ENCODE measurements around the gene TENM4.

Gene TENM4

DNA sequence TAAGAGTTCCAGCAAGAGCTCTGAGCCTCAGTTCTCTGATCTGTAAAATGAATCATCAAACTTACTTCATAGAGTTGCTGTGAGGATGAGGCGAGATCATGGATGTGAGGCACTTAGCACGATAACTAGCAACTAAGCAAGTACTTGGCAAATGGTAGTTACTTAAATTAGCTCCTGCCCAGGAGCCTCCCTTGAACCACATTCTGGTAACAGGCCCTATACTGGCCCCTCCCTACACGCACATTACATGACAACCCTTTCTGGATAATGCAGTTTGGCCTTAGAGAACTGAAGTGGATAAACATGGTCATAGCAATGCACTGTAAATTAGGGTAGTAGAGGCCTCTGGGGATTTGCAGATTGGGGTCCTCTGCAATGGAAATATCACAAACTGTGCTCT, 678.7 kb downstream of the TENM4 start:
- DNase-seq (ENCODE audit: low read depth, low spot score): no peak

GRCh38 chr11:78759071-78759470, 681.8 kb downstream of the TENM4 start:
- no peak for DNase-seq (ENCODE audit: low read depth, low spot score)

- DNase-seq (ENCODE audit: low read depth, low spot score): no peak
These were observed 687.5 kb downstream of the TENM4 start for GRCh38 chr11:78753297-78753696.

GRCh38 chr11:78752494-78752893, 688.3 kb downstream of the TENM4 start:
- no peak for DNase-seq (ENCODE audit: low read depth, low spot score)

- DNase-seq (ENCODE audit: low read depth, low spot score): no peak
These were observed 691.7 kb downstream of the TENM4 start for GRCh38 chr11:78748918-78749690.

- no peak for DNase-seq (ENCODE audit: low read depth, low spot score)
These were observed 695.9 kb downstream of the TENM4 start for GRCh38 chr11:78744949-78745348.

GRCh38 chr11:78744202-78744601, 696.6 kb downstream of the TENM4 start:
- no peak for DNase-seq (ENCODE audit: low read depth, low spot score)

DNA sequence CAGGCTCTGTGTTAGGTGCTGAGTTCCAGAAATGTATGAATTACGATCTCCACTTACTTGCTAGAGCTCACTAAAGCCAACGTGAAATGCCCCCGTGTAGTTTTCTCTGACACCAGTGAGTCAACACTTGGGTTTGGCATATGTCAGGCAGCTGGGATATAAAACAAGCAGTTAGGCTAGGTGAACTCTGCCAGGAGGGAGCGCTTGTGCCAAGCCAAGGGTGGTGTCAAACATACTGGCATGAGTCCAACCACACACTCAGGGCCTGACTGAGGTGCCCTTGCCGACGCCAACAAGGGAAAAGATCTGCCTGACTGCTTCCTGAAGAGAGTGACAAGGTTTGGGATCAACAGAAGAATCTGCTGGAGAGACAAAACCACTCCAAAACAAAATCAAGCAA, 698.4 kb downstream of the TENM4 start:
- DNase-seq (ENCODE audit: low read depth, low spot score): no peak

DNA sequence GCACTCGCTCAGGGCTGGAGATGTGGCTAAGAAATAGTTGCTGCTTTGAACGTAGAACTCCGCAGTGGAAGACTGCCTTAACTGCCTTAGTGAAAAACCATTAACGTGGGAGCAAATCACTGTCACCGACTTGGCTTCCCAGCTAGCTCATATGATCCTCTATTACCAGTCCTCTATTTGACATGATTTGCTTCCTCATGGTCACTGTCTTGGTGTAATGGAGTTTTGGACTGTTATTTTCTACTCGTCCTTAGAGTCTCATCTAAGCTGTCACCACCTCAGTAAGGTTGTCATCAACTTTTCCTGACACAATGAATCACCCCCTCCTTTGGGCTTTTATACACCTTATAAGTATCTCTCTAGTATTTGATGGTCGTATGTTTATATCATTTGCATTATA, 699.1 kb downstream of the TENM4 start:
- DNase-seq (ENCODE audit: low read depth, low spot score): no peak

DNA sequence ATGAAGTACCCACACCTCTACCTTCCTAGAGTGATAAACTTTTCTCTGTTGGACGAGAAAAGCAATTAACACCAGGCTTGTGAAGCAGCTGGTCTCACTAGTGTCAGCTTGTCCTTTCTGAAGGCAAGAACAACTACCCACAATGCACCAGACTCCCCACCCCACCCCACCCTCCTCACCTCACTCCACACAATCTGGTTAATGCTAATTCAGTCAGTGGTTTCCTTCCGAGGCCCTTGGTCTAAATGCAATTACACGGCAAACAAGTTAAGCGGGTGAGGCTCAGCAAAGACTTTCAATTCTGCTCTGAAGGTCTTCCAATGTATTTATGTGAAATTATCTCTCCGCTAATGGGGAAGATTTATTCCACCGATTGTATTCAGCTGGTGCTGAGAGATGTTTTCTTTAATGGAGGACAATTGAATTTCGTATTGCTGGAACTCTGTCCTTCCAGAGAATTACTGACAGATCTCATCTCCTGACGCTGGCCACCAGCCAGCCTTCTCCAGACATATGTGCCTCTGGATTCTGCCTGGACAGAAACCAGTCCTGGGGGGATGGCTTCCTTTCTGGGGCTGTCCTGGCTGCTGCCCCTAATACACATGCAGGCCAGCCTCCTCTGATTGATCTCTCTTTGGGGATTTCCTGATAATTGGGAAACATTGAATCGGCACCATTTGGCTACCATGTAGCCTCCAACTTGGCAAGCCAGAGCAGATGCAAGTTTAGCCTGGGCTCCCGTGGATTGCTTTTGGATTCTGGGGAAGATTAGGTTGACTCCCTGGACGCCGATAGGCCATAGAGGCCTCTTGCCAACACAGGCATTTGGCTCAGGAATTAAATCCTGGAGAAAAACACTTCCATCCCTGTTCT, 700.4 kb downstream of the TENM4 start:
- no peak for DNase-seq (ENCODE audit: low read depth, low spot score)

DNA sequence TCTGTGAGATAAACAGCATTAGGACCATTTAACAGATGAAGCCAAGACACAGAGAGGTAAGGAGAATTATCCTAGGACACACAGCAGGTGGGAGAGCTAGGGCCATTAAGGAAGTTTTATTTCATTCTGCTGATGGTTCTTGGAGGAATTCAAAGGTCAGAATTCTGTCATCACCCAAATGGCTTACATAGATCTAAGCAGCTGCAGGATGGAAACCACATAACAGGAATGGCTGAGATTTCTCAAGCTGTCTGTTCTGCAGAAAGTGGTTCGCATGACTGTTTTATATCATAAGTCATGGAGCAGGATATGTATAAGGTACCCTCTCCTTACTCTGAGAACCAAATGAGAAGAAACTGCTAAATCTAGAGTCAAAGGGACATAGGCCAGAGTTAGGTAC, 702.9 kb downstream of the TENM4 start:
- no peak for DNase-seq (ENCODE audit: low read depth, low spot score)

DNA sequence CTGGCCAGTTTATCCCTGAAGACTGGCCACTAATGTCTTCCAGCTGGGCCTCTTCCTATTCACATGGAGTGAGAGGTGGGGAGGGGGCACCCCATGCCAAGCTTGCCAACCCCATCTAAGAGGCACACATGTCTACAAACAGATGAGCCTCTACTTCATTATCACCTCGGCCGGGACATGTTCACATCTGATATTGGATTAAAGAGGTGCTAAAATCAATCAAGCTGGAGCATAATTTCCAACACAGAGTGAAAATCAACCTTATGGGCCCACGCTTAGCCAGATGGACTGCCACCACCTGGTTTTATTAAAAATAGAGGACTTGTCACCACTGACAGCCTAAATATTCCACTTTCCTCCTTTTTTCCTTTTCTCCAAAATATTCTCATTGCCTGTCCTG, 703.5 kb downstream of the TENM4 start:
- DNase-seq (ENCODE audit: low read depth, low spot score): no peak

- no peak for DNase-seq (ENCODE audit: low read depth, low spot score)
These were observed 705.1 kb downstream of the TENM4 start for GRCh38 chr11:78735711-78736110.

- DNase-seq (ENCODE audit: low read depth, low spot score): no peak
These were observed 707.8 kb downstream of the TENM4 start for GRCh38 chr11:78733031-78733430.

- DNase-seq (ENCODE audit: low read depth, low spot score): no peak
These were observed 708.6 kb downstream of the TENM4 start for GRCh38 chr11:78732246-78732645.

DNA sequence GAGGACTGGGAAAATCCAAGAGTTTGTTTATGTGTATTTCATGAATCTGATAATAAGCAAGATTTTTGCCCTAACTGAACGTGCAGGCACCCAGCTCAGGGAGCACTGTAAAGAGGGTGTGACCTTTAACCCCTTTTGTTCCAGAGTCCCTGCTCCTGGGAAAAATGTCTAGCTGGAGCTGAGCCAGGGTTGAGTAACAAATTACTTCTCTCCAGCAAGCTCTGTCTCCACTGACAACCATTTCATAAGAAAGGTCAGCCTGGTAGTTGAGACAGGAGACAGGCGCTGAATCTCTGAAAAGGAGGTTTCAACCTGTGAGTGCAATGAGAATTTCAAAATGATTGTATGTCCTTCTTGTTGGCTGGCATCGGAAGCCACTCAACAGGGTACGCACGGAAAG, 709.8 kb downstream of the TENM4 start:
- no peak for DNase-seq (ENCODE audit: low read depth, low spot score)

GRCh38 chr11:78730267-78730824, 710.5 kb downstream of the TENM4 start:
- DNase-seq (ENCODE audit: low read depth, low spot score): no peak

GRCh38 chr11:78727816-78728215, 713.0 kb downstream of the TENM4 start:
- no peak for DNase-seq (ENCODE audit: low read depth, low spot score)

DNA sequence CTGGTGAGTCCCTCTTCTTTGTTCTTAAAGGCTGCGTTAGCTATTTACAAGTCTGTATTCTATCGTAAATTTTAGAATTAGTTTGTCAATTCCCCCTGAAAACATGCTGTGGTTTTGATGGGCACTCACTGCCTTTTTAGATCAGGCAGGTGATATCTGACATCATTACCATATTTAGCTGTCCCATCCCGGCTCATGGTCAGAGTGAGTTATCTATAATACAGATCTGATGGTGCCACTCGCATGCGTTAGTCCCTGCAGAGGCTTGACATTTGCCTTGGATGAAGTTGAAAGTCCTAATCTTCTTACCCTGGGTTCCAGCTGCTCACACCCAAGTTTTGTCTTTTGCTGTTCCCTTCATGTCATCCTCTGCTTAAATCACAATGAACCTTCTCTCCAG, 715.6 kb downstream of the TENM4 start:
- DNase-seq (ENCODE audit: low read depth, low spot score): no peak

GRCh38 chr11:78722786-78723185, 718.0 kb downstream of the TENM4 start:
- no peak for DNase-seq (ENCODE audit: low read depth, low spot score)

DNA sequence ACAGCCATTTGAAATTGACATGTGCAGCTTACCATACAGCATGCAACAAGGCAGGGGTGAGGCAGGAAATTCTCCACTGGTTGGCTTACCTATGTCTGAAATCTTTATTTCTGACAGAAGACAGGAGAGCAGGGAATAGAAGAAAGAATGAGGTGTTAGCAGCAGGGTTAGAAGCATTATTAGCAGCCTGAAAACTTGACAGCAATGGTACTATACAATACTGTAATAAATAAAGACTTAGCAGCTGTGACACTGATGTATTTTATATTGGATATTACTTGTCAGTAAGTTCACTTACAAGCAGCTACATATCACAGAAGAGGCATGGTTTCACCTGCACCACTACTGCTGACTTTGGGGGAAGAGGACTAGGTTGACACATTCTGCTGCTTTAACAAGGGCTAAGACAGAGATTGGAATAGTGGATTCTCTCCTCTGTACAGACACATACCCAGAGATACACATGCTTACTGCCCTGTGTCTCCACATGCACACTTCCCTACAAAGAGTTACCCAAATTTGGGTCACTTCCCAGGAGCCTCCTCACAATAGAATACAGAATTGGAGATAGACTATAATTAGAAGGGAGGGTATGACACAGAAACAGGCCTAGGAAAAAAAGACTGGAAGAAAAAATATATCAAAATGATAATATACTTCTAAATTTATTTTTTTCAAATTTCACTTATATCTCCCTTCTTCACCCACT, 720.4 kb downstream of the TENM4 start:
- no peak for DNase-seq (ENCODE audit: low read depth, low spot score)

DNA sequence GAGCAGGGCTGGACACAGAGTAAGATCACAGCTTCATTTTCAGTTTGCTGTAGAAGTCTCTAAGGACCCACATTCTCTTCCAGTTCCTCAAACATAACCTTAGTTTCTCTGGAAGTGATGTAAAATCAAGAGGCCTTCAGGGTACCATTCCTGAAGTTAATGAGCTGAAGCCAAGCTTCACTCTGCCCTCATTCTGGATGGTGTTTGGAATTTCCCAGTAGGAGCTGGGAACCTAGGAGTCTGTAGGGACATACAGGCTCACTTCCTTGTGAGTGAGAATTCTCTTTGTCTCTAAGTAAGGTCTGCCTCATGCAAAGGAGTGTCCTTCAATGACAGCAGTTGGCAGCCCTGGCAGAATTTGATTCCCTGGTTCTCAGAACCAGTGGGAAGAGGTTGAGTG, 723.8 kb downstream of the TENM4 start:
- no peak for DNase-seq (ENCODE audit: low read depth, low spot score)

All from iPS DF 19.7 (cell line).